Activated CD8-positive, alpha-beta T cell treated with anti-CD3 and anti-CD28 coated beads for 36 hours (primary cell): Measurements from ENCODE around the gene FGD6. TPM values are rescaled to one million over a fixed set of nuclear protein-coding genes. Genes with fewer than 3 reads are reported as not detected.

ENCODE experiments used
- ATAC-seq: fragments of 200-7000 bp; cut with Tn5 transposase; one replicate; pipeline ENCODE4 v1.10.0; 2021; ENCODE audit warnings: mild to moderate bottlenecking, moderate library complexity
- CTCF ChIA-PET: fragments of 350-600 bp; sonication (Branson Sonifier 250); formaldehyde crosslinking; loops from one replicate; lab custom pipeline; 2021; ENCODE audit warnings: antibody characterized with exemption; lab: Charles Lee
- POLR2A ChIA-PET: fragments of 350-600 bp; sonication (Branson Sonifier 250); formaldehyde crosslinking; loops from one replicate; lab custom pipeline; 2021; ENCODE audit warnings: antibody characterized with exemption; lab: Charles Lee
- DNase-seq: peaks from one replicate; pipeline ENCODE4 v3.0.0-alpha.2; 2020
- H3K27ac Mint-ChIP-seq: one replicate; pipeline ENCODE4 v1.8.0; 2021; ENCODE audit warnings: mild to moderate bottlenecking, mixed read lengths
- H3K27me3 Mint-ChIP-seq: one replicate; pipeline ENCODE4 v1.8.0; 2021; ENCODE audit warnings: mixed read lengths
- H3K36me3 Mint-ChIP-seq: one replicate; pipeline ENCODE4 v1.8.0; 2021; ENCODE audit warnings: low read depth, mixed read lengths
- H3K4me1 Mint-ChIP-seq: one replicate; pipeline ENCODE4 v1.8.0; 2021; ENCODE audit warnings: low read depth, mixed read lengths
- H3K4me3 Mint-ChIP-seq: one replicate; pipeline ENCODE4 v1.8.0; 2021; ENCODE audit warnings: mild to moderate bottlenecking, moderate library complexity, mixed read lengths
- H3K9me3 Mint-ChIP-seq: one replicate; pipeline ENCODE4 v1.8.0; 2021; ENCODE audit warnings: mixed read lengths
- intact Hi-C: fragments of 100-400 bp; cut with micrococcal nuclease; formaldehyde crosslinking; loops from one replicate; pipeline ENCODE4 v1.10.0; 2022
- total RNA-seq, 2 experiments: library from RNA; stranded (reverse); gene quantifications; one replicate each; pipeline ENCODE4 v1.2.3, GENCODE V29; 2021
- TF ChIP-seq, protein P1 (sequence below): fragments of 200-600 bp; IDR thresholded peaks from one replicate; pipeline ENCODE4 v1.8.0; 2022; ENCODE audit warnings: antibody characterized with exemption, mild to moderate bottlenecking

The FGD6 gene
- total RNA-seq, 2 experiments from 2014 or later, result 0.41 to 0.54 TPM

DNA sequence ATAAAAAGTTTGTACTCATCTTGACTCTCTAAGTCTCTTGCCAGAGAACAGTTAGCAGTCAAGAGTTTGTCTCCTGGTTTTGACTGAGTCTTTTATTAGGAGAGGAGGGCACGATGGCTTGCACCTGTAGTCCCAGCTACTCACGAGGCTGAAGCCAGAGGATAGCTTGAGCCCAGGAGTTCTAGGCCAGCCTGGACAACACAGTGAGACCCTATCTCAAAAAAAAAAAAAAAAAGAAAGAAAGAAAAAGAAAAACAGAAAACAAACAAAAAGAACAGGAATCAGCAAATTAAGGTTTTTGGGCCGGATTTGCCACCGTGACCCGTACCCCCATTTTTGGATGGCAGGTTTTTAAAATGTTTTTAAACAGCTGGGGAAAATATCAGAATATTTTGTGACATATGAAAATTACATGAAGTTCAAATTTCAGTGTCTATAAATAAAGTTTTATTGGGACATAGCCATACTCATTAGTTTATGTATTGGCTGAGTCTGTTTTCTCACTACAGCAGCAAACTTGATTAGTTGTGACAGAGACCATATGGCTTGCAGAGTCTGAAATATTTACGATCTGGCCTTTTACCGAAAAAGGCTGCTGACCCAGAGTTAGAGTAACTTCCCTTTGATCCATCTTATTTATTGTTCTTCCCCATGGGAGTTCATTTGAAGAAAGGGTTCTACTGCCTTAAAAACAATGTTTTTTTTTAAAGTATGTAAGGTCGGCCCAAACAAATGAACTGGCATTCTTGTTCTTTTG, 31.5 kb upstream of the FGD6 start:
- TF ChIP-seq, protein P1, sequence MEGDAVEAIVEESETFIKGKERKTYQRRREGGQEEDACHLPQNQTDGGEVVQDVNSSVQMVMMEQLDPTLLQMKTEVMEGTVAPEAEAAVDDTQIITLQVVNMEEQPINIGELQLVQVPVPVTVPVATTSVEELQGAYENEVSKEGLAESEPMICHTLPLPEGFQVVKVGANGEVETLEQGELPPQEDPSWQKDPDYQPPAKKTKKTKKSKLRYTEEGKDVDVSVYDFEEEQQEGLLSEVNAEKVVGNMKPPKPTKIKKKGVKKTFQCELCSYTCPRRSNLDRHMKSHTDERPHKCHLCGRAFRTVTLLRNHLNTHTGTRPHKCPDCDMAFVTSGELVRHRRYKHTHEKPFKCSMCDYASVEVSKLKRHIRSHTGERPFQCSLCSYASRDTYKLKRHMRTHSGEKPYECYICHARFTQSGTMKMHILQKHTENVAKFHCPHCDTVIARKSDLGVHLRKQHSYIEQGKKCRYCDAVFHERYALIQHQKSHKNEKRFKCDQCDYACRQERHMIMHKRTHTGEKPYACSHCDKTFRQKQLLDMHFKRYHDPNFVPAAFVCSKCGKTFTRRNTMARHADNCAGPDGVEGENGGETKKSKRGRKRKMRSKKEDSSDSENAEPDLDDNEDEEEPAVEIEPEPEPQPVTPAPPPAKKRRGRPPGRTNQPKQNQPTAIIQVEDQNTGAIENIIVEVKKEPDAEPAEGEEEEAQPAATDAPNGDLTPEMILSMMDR, result no peak
- no peak for ATAC-seq
- ChIA-PET CTCF (no interaction called here), POLR2A (no interaction called here)
- DNase-seq, result no peak
- Mint-ChIP-seq H3K9me3 (no peaks in the 10 kb centered on the region), H3K27me3 (no peaks in the 10 kb centered on the region), H3K4me3 (no peak overlapping the region), H3K4me1 (peaks cover 13% of the 10 kb centered on the region), H3K27ac (no peak overlapping the region), H3K36me3 (peaks cover 12% of the 10 kb centered on the region)
- intact Hi-C loops, result no loop called here

- intact Hi-C loops, result no loop called here
- Mint-ChIP-seq H3K36me3 (peaks cover 13% of the 10 kb centered on the region), H3K4me3 (no peak overlapping the region), H3K9me3 (no peaks in the 10 kb centered on the region), H3K27me3 (no peaks in the 10 kb centered on the region), H3K4me1 (peaks cover 13% of the 10 kb centered on the region), H3K27ac (no peak overlapping the region)
- DNase-seq (no peak), ATAC-seq (no peak)
- CTCF ChIA-PET, result no interaction called here
- TF ChIP-seq, protein P1, result no peak
- POLR2A ChIA-PET, result no interaction called here
These were observed 30.8 kb upstream of the FGD6 start for GRCh38 chr12:95248095-95248494.

DNA sequence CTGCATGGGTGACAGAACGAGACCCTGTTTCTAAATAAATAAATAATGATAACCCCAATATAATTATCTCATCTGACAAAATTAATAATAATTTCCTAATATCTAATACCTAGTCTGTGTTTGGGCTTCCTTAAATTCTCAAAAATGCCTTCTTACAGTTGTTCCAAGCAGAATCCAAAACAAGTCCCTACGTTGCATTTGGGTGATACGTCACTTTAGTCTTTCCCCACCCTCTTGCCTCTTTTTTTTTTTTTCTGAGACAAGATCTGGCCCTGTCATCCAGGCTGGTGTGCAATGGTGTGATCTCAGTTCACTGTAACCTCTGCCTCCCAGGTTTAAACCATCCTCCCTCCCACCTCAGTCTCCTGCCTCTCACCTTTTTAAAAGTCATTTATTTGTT, 27.1 kb upstream of the FGD6 start:
- CTCF ChIA-PET, result no interaction called here
- ATAC-seq (no peak), DNase-seq (no peak)
- peaks cover 17% of the 10 kb centered on the region for H3K36me3 Mint-ChIP-seq
- intact Hi-C loops, result no loop called here
- H3K27me3 Mint-ChIP-seq, result no peaks in the 10 kb centered on the region
- no peak overlapping the region for H3K27ac Mint-ChIP-seq
- no peak overlapping the region for H3K4me3 Mint-ChIP-seq
- POLR2A ChIA-PET, result no interaction called here
- TF ChIP-seq, protein P1, result no peak
- peaks cover 16% of the 10 kb centered on the region for H3K4me1 Mint-ChIP-seq
- H3K9me3 Mint-ChIP-seq, result no peaks in the 10 kb centered on the region

DNA sequence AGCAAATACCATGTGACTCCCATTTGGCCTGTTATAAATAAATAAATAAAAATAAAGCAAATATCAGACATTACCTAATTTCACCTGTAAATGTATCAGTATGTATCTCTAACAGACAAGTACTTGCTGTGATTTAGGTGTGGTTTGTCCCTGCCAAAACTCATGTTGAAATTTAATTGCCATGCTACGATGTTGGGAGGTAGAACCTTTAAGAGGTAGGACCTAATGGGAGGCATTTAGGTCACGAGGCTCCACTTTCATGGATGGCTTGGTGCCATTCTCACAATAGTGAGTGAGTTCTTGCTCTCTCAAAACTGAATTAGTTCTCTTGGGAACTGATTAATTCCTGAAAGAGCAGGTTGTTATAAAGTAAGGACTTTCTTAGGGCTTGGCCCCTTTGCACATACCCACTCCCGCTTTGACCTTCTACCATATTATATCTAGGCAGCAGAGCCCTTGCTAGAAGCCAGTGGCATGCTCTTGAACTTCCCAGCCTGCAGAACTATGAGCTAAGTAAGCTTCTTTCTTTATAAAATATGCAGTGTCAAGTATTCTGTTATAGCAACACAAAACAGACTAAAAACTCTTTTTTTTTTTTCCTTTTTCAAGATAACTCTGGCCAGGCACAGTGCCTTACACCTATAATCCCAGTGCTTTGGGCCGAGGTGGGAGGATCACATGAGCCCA, 26.4 kb upstream of the FGD6 start:
- ChIA-PET POLR2A (no interaction called here), CTCF (interaction anchor here (0.6 kb wide), 1 partner anchor 25 kb away, joined by 3 read pairs; no protein-coding TSS in a partner anchor)
- ATAC-seq (no peak), DNase-seq (no peak)
- no peaks in the 10 kb centered on the region for H3K27me3 Mint-ChIP-seq
- H3K4me1 Mint-ChIP-seq, result peaks cover 13% of the 10 kb centered on the region
- no peak overlapping the region for H3K27ac Mint-ChIP-seq
- intact Hi-C loops, result no loop called here
- H3K36me3 Mint-ChIP-seq, result peaks cover 17% of the 10 kb centered on the region
- TF ChIP-seq, protein P1, result no peak
- H3K9me3 Mint-ChIP-seq, result no peaks in the 10 kb centered on the region
- no peak overlapping the region for H3K4me3 Mint-ChIP-seq
